Ureter (tissue), 1 donor: ENCODE measurements around the gene SMIM5. TPM values are rescaled to one million over a fixed set of nuclear protein-coding genes. Genes with fewer than 3 reads are reported as not detected.
A peak's percentile ranks its signal among the peaks of the same experiment; 100 is the strongest.
"Not testable (repeated sequence)": the region's sequence is repeated elsewhere in the genome, so short reads cannot be mapped to it uniquely, and the experiment has no call there.

Experiments used
- DNase-seq: peaks from one replicate; pipeline ENCODE4 v3.0.0-alpha.2; 2020; ENCODE audit warnings: low spot score
- total RNA-seq: library from RNA; stranded (reverse); gene quantifications from one replicate; pipeline ENCODE4 v1.2.4, GENCODE V29; 2023
- donor health status: DM: yes; HTN: yes; CAD: no.

SMIM5 gene
- total RNA-seq, 1 donor from 2014 or later = 9.5 TPM

- DNase-seq = no peak
Measured at GRCh38 chr17:75624714-75625345, 8.4 kb upstream of the SMIM5 start.

- no peak for DNase-seq
Measured at GRCh38 chr17:75625813-75626486, 7.3 kb upstream of the SMIM5 start.

GRCh38 chr17:75626496-75627038 lies 6.7 kb upstream of the SMIM5 start:
- no peak for DNase-seq

GRCh38 chr17:75627094-75627493 lies 6.1 kb upstream of the SMIM5 start:
- DNase-seq = no peak

GRCh38 chr17:75628425-75628824 lies 4.8 kb upstream of the SMIM5 start:
- DNase-seq = no peak

GRCh38 chr17:75629157-75629556 lies 4.1 kb upstream of the SMIM5 start:
- no peak for DNase-seq

GRCh38 chr17:75630071-75630917 lies 2.9 kb upstream of the SMIM5 start:
- no peak for DNase-seq

GRCh38 chr17:75631353-75631752 lies 1.9 kb upstream of the SMIM5 start:
- no peak for DNase-seq

- DNase-seq = no peak
Measured at GRCh38 chr17:75632428-75632827, 806 bp upstream of the SMIM5 start.

- peak; percentile 93 for DNase-seq
Measured at GRCh38 chr17:75633486-75634375, 497 bp downstream of the SMIM5 start.

- DNase-seq = no peak
Measured at GRCh38 chr17:75634376-75634740, 1.1 kb downstream of the SMIM5 start.

- no peak for DNase-seq
Measured at GRCh38 chr17:75634754-75635609, 1.7 kb downstream of the SMIM5 start.

- no peak for DNase-seq
Measured at GRCh38 chr17:75635610-75636202, 2.5 kb downstream of the SMIM5 start.

GRCh38 chr17:75636381-75637142 lies 3.3 kb downstream of the SMIM5 start:
- no peak for DNase-seq

GRCh38 chr17:75637143-75637538 lies 3.9 kb downstream of the SMIM5 start:
- no peak for DNase-seq

- no peak for DNase-seq
Measured at GRCh38 chr17:75637551-75637950, 4.3 kb downstream of the SMIM5 start.

- DNase-seq = not testable (repeated sequence)
Measured at GRCh38 chr17:75638039-75638438, 4.8 kb downstream of the SMIM5 start.

- DNase-seq = no peak
Measured at GRCh38 chr17:75638893-75639292, 5.7 kb downstream of the SMIM5 start.

- DNase-seq = no peak
Measured at GRCh38 chr17:75639327-75639726, 6.1 kb downstream of the SMIM5 start.
